A172 (cell line): ENCODE results near the gene IFI6. TPM values are rescaled to one million over a fixed set of nuclear protein-coding genes. Genes with fewer than 3 reads are reported as not detected.
A peak's percentile ranks its signal among the peaks of the same experiment; 100 is the strongest.

Source experiments
- DNase-seq: peaks from one replicate; pipeline ENCODE4 v3.0.0-alpha.2; 2015; ENCODE audit warnings: low spot score
- total RNA-seq: library from RNA; depleted of rRNA; stranded (reverse); fragments of >200 nt; shearing (Covaris generic); gene quantifications from 2 replicates; pipeline ENCODE4 v1.2.3, GENCODE V29; 2014

The IFI6 gene
- total RNA-seq, 1 experiment from 2014 or later = 24.9 TPM

DNA sequence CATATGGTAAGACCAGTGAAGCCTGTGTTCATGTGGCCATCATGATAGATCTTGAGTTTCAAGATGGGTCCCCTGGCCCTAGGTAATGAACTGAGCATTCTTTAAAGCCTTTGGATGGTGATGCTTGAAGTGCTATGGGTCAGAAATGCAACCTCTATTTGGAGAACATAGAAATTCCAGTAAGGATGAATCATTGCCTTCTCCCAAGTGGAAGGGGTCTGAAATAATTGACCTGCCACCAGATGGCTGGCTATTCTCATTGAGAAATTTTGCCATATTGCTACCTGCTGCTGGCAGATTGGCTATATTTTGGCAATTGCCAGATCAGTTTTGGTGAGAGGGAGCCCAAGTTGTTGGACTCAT is 739 bp upstream of the IFI6 start:
- no peak for DNase-seq

- DNase-seq = no peak
Observed at GRCh38 chr1:27669876-27670275, 2.1 kb downstream of the IFI6 start.

DNA sequence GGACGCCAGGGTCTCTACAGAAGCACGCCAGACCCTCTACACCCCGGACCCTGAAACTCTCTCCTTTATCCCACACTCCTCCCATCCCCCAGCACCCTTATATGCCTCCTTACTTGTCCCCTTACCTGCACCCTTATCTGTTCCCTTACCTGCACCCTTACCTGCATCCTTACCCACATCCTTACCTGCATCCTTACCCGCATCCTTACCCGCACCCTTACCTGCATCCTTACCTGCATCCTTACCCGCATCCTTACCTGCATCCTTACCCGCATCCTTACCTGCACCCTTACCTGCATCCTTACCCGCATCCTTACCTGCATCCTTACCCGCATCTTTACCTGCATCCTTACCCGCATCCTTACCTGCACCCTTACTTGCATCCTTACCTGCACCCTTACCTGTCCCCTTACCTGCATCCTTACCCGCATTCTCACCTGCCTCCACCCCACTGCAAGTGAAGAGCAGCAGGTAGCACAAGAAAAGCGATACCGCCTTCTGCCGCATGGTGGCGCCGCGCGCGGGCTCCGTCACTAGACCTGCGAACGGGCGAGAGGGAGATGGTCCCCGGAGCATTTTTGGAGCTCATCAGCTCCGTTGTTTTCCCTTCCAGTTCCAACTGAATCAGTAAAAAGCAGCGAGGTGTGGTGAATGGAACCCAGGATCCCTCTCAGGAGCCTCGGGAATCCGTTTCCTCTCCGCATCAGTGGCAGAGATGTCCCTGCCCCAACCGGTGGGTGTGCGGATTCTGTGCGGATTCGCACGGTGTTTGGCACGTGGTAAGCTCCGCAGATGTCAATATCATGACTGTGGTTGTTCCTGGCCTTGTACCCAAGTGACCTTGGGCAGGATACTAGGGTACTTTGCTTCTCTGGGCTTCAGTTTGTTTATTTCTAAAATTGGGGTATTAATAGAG is 2.9 kb downstream of the IFI6 start:
- DNase-seq = no peak

DNA sequence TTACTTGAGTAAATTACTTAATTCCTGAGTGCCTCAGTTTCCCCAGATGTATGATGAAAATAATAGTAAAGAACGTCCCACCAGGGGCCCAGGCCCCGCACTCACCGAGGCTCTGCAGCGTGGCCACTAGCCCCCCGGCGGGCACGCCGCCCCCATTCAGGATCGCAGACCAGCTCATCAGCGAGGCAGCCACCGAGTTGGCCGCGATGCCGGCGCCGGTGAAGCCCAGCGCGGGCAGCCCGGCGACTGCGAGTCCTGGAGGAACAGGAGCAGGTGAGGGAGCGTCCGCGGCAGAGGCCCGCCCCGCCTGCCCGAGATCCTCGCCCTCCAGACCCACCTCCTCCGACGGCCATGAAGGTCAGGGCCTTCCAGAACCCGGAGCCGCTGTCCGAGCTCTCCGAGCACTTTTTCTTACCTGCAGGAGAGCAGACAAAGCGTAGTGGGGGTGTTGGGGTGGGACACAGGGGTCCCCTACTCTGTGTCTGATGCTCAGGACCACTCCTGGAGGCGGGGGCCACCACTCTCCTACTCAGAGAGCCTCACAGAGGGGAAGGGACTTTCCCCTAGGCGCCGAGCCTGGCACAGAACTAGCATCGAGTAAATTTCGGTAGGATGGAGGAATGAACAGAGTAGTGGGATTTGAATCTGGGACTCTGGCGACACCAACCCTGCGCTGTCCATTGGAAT is 3.7 kb downstream of the IFI6 start:
- no peak for DNase-seq

GRCh38 chr1:27666791-27667254 is 5.2 kb downstream of the IFI6 start:
- no peak for DNase-seq

- DNase-seq = no peak
Observed at GRCh38 chr1:27666294-27666693, 5.7 kb downstream of the IFI6 start.

DNA sequence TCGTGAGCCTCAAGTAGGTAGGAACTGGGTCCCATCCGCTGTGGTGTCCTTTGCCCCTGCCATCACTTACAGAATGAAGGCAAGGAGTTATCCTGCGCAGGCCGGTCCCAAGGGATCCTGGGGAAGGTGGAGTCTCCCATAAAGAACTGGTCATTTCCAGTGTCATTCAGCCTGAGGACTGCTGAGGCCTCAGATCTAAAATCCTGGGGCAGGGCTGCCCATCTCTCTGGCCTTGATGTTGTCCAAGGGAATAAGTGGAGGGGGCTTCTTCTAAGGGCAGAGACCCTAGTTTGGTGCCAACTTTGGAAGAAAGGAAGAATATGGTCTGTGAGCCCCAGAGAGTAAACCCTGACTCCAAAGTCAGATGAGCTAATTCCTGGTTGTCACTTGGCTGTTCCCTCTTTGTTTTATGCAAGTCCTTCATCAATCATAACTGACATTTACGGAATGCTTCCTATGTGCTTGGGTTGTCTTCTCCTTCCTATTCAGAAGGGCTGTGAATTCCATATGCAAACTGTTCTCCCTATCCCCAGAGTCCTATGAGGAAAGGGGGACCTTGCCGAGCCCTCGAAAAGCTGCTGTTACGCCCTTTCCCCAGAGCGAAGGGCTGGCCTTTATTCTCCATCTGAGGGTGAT is 6.9 kb downstream of the IFI6 start:
- DNase-seq = no peak

- no peak for DNase-seq
Observed at GRCh38 chr1:27664291-27664690, 7.7 kb downstream of the IFI6 start.

DNA sequence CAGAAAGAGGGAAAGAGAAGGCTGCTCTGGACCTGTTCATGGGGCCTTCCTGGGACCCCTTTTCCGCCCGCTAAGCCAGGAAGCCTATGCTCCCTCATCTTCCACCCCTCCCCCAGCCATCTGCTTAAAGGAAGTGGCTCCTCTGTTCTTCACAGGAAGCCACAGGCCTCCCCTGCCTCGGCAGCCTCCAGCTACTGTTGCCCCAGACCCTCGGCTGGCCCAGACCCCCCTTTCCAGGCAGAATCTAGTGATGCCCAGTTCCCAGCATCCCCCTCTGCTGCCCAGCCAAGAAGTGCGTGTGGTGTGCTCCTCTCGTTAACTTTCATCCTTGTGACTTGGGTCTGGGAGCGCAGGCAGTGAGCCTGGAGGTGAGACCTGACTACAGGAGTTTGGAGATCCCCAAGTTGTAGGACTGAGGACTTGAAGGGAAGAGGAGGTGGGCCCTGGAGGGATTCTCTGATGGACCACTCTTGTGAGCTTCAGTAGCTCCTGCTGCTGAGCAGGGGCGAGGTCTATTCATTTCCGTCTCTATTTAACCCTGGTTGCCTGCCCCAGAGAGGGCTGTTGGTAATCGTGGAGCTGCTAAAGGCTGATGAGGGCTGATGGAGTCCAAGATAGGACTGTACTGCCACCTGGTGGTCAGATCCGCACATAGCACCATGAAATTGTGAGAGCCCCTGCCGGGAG is 9.1 kb downstream of the IFI6 start:
- DNase-seq = peak; percentile 56

GRCh38 chr1:27662261-27662660 is 9.7 kb downstream of the IFI6 start:
- no peak for DNase-seq

DNA sequence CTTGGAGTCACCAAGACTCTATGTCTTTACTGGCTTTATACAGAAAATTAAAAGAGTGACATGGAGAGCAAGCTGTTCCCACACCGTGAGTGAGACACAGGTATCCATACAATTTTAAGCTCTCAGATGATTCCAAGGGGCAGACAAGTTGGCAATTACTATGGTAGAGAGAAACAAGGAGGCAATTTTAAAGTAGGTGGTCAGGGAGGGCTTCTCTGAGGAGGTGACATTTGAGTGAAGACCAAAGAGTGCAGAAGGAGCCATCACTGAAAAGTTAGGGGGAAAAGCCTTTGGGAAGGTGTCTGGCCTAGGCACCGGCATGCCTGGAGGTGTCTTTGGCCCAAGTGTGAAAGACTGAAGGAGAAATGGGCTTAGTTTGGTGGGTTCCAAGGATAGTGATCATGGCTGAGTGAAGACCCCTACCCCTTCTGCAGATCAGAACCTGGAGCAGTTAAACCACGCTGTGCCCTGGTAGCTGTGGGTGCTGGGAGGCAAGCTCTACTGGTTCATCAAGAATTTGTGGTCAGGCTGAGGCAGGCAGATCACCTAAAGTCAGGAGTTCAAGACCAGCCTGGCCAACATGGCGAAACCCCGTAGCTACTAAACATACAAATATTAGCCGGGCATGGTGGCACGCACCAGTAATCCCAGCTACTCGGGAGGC is 10.4 kb downstream of the IFI6 start:
- DNase-seq = no peak

DNA sequence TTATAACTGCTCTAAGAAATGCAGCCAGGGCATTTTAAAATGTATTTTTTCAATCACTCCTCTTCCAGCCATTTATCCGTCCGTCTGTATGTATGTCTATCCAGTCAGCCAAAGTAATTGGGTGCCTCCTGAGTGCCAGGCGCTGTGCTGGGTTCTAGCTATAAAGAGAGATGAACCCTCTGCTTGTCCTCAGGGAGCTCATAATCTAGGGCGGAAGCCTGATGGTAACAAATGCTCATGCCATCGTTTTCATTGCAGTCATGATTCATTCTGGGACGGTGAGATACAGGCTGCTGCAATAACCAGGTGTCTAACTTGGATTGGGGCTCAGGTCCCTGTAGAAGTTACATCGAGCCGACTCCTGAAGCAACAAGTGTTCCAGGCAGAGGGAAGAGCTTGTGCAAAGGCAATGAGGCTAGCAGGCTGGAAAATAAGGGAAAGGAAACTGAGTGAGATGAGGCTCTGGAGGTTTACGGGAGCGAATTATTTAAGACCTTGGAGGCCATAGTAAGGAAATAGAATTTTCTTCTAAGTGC is 11.6 kb downstream of the IFI6 start:
- DNase-seq = no peak

DNA sequence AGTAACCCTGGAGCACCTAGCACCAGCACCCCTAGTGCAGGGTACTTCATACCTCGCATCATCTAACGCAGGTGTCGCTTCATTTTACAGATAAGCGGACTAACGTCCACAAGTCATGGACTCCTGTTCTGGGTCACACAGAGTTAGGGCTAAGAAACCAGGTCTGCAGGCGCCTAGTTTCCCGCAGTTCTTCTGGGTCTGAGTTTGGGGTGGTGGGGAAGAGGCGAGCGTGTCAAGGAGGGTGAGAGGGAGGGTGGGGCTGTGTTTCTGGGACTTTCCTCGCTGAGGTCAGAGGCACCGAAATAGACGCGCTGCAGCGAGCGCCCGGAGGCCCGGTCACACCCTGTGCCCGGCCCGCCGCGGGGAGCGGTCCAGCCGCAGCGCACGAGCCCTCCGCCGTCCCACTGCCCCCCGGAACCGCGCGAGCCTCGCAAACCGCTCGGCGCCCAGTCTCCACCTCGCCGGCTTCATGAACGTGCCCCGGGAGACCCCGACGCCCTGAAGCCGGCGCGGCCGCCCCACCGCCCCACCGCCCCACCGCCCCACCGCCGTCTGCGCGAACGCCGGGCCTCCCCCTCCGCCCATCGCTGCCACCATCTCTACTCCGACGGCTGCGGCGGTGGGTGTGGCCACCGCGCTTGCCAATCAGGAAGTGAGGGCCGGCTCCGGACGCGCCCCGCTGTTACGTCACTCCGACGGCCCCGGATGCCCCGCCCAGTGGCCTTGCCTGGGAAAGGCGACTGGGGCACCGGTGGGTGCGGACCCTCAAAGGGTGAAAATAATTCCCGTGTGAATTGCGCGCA is 12.3 kb downstream of the IFI6 start:
- DNase-seq = no peak

GRCh38 chr1:27658951-27659496 is 13.0 kb downstream of the IFI6 start:
- DNase-seq = no peak

DNA sequence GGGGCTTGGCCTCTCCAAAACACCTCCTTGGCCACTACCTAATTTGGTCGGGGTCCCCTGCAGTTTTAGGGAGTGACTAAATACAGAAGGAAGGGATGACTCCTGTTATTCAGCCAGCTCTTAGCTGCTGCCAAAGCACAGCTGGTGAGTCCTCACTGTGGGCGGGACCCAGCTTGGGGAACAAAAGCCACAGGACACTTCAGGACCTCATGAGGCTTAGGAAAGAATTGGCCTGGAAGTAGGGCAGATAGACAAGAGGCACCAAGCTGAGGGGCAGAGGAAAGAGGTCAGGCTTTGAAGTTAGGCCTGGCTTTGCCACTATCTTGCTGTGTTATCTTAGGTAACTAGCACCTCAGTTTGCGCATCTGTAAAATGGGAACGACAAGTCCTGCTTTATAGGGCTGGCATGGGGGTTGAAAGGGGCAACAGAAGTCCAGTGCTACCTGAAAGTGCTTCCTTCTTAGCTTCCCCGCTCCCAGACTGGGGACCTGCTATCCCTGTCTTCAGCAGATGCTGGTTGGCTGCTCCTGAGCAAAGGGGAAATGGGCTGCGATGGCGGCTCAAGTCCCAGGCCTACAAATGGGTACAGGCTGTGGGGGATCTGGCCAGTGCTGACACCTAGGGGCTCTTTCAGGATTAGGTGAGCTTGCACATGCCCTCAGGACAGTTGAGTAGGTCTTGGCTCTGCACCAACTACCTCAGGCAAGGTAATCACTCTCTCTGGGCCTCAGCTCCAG is 15.7 kb downstream of the IFI6 start:
- no peak for DNase-seq

GRCh38 chr1:27655151-27655937 is 16.6 kb downstream of the IFI6 start:
- DNase-seq = no peak

- DNase-seq = no peak
Observed at GRCh38 chr1:27652111-27652864, 19.7 kb downstream of the IFI6 start.
